Choroid plexus epithelial cell (primary cell): ENCODE data around the gene TOR1A.

ENCODE experiments used
- DNase-seq: peaks from one replicate; pipeline ENCODE4 v3.0.0-alpha.2; 2010; ENCODE audit warnings: low read depth
- H3K4me3 ChIP-seq: 2 replicates; pipeline ENCODE4 v1.5.1; 2011; ENCODE audit warnings: low read depth, mild to moderate bottlenecking, control low read depth, low read length, moderate library complexity
- TF ChIP-seq, protein P1 (sequence below): conservative IDR thresholded peaks from 2 replicates; pipeline ENCODE4 v1.5.1; 2011; ENCODE audit warnings: low read depth, mild to moderate bottlenecking, control low read depth, inconsistent platforms, low read length, moderate library complexity

The TOR1A gene

DNA sequence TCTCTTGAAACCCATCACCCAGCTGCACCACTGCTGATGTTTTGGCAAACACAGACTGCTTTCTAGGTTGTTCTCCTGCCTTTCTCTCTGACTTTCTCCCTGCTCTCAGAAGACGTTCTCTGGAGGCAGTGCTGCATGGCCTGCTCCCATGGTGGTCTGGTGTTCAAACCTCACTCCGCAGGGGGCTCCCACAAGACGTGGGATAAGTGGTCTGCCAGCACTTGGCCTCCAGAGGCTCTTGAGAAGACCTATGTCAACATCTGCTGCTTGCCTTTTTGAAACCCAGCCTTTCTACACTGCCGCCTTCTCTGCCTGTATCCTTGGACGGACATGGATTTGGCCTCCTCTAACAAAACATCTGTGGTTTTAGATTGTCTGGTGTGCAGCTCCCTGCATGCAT, 27.9 kb upstream of the TOR1A start:
- no peak overlapping the region for H3K4me3 ChIP-seq
- peak; percentile 62 for DNase-seq
- TF ChIP-seq, protein P1, sequence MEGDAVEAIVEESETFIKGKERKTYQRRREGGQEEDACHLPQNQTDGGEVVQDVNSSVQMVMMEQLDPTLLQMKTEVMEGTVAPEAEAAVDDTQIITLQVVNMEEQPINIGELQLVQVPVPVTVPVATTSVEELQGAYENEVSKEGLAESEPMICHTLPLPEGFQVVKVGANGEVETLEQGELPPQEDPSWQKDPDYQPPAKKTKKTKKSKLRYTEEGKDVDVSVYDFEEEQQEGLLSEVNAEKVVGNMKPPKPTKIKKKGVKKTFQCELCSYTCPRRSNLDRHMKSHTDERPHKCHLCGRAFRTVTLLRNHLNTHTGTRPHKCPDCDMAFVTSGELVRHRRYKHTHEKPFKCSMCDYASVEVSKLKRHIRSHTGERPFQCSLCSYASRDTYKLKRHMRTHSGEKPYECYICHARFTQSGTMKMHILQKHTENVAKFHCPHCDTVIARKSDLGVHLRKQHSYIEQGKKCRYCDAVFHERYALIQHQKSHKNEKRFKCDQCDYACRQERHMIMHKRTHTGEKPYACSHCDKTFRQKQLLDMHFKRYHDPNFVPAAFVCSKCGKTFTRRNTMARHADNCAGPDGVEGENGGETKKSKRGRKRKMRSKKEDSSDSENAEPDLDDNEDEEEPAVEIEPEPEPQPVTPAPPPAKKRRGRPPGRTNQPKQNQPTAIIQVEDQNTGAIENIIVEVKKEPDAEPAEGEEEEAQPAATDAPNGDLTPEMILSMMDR: no peak

DNA sequence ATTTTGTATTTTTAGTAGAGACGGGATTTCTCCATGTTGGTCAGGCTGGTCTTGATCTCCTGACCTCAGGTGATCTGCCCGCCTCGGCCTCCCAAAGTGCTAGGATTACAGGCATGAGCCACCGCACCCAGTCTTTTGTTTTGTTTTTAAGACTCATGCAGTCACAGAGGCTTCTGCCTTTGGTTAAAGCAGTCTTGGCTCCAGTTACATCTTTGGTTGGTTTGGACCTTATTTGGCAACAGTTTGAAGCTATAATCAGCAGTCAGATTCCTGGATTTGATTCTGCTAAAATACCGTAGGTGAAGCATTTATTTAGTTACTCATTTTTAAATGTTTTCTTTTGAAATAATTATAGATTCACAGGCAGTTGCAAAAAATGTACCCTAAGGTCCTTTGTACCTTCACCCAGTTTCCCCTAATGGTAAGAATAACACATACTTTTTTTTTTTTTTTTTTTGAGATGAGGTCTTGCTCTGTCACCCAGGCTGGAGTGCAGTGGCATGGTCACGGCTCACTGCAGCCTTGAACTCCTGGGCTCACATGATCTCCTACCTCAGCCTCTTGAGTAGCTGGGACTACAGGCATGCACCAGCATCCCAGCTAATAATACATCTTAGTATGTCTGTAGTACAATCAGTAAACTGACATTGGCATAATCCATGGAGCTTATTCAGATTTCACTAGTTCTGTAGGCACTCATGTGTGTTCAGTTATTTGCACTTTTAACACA, 27.1 kb upstream of the TOR1A start:
- peak; percentile 73 for DNase-seq
- H3K4me3 ChIP-seq: no peak overlapping the region
- TF ChIP-seq, protein P1: no peak

DNA sequence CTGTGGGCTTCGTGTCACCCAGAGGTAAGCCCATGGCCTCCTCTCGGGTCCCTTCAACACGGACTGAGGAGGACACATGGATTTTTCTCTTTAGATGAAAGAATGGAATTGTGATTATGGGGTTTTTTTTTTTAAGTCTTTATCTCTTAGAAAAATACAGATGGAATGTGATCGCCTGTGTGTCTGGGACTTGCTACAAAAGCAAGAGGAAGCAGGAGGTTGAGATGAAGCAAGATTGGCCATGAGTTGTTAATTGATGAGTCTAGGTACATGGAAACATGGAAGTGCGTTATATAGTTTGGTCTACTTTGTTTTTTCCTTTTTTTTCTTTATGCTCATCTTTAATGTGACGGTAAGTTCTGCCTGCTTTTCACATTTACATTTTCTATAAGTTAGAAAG, 26.0 kb upstream of the TOR1A start:
- H3K4me3 ChIP-seq: no peak overlapping the region
- TF ChIP-seq, protein P1: no peak
- peak; percentile 86 for DNase-seq

DNA sequence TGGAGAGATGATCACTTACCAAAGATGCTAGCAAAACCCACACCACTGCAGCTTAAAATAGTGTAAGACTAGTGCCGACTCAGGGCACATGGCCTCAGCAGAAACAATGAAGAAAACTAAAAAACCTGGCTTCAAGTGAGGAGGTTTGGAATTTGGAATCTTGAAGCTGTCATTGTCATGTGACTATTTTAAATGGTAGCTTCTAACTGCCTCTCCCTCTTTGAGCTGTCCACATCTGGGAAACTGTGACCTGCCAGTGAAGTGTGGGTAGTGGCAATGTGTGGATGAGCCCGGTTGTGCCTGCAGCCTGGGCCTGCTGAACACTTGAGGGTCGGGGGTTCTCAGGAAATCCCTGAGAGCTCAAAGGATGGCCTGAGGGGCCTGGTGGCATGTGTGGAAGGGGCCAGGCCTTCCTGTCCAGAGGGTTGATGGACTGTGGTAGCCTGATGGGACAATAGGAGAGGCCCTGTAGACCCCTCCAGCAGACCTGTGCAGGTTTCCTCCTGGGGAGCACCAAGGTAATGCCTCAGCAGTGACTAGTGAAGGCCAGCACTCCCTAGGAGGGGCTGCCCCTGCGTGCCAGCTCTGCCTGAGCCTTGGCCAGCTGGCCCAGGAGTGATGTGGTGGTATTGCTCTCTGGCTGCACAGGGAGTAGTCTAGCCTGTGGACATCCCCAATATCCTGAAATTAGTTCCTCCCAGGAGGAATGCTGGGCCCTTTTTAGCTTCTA, 24.9 kb upstream of the TOR1A start:
- H3K4me3 ChIP-seq: no peak overlapping the region
- DNase-seq: no peak
- TF ChIP-seq, protein P1: no peak

DNA sequence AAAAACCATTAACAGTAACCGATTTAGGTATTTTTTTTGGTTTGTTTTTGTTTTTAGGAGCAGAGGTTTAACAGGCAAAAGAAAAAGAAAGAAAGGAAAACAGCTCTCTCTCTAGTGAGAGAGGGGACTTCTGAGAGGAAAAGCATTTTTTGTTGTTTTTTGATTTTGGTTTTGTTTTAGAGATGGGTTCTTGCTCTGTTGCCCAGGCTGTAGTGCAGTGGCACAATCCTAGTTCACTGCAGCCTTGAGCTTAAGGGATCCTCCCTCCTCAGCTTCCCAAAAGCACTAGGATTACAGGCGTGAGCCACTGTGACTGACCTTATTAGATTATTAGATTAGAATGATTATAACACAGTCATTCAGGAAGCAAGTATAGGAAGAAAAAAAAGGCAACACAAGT, 21.4 kb upstream of the TOR1A start:
- TF ChIP-seq, protein P1: no peak
- H3K4me3 ChIP-seq: no peak overlapping the region
- DNase-seq: no peak

DNA sequence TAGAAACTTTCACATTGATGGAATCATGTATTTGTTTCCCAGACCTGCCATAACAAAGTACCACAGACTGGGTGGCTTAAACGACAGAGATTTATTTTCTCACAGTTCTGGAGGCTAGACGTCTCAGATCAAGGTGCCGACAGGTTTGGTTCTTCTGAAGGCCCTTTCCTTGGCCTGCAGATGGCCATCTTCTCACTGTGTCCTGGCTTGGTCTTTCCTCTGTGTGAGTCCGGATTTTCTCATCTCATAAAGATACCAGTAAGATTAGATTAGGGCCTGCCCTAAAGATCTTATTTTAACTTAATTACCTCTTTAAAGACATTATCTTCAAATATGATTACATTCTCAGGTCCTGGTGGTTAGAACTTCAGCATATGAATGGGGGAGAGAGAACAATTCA, 17.1 kb upstream of the TOR1A start:
- TF ChIP-seq, protein P1: no peak
- H3K4me3 ChIP-seq: no peak overlapping the region
- no peak for DNase-seq

DNA sequence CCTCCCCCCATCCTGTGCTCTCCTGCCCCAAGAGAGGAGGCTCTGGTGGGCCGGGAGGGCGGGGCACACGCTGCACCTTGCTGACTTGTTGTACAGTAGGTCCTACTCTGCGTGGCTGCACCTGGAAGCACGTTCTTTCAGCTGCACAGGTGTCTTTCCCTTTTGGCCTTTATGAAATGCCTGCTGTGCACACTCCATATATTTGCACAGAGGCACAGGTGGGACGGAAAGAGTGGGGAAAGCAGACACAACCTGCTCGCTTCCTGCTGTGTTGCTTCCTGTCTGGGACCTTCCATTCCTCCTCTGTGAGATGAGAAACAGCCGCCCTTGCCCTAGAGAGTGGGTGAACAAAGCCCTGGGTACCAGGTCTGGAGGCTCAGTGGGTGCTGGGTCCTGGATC, 16.1 kb upstream of the TOR1A start:
- no peak for DNase-seq
- no peak overlapping the region for H3K4me3 ChIP-seq
- TF ChIP-seq, protein P1: no peak
